IgD-negative memory B cell (primary cell): Measurements from ENCODE around the gene FCRL4. TPM values are rescaled to one million over a fixed set of nuclear protein-coding genes. Genes with fewer than 3 reads are reported as not detected.
A peak's percentile ranks its signal among the peaks of the same experiment; 100 is the strongest.

Experiments
- H3K27ac Mint-ChIP-seq, 3 donors: one replicate each; pipeline ENCODE4 v1.8.0; 2020 to 2022; ENCODE audit warnings: mild to moderate bottlenecking in 3 of 3, mixed read lengths in 3 of 3, moderate library complexity in 1 of 3
- H3K27me3 Mint-ChIP-seq: one replicate; pipeline ENCODE4 v1.8.0; 2021; ENCODE audit warnings: mixed read lengths
- H3K36me3 Mint-ChIP-seq: one replicate; pipeline ENCODE4 v1.8.0; 2020; ENCODE audit warnings: mild to moderate bottlenecking, mixed read lengths
- H3K4me1 Mint-ChIP-seq, 3 donors: one replicate each; pipeline ENCODE4 v1.8.0; 2020 to 2022; ENCODE audit warnings: mixed read lengths in 3 of 3, mild to moderate bottlenecking in 1 of 3
- H3K4me3 Mint-ChIP-seq, 4 donors: one replicate each; pipeline ENCODE4 v1.8.0; 2020 to 2022; ENCODE audit warnings: mild to moderate bottlenecking in 4 of 4, mixed read lengths in 4 of 4, moderate library complexity in 3 of 4
- H3K9me3 Mint-ChIP-seq, 3 donors: one replicate each; pipeline ENCODE4 v1.8.0; 2020 to 2021; ENCODE audit warnings: mixed read lengths in 3 of 3, mild to moderate bottlenecking in 1 of 3
- polyA plus RNA-seq: library from polyadenylated mRNA; unstranded; fragments of 300-500 nt; fragmentation: Illumina TruSeq; gene quantifications from one replicate; pipeline ENCODE4 v1.2.3, GENCODE V29; 2021

Gene FCRL4
- 0.06 TPM for polyA plus RNA-seq

DNA sequence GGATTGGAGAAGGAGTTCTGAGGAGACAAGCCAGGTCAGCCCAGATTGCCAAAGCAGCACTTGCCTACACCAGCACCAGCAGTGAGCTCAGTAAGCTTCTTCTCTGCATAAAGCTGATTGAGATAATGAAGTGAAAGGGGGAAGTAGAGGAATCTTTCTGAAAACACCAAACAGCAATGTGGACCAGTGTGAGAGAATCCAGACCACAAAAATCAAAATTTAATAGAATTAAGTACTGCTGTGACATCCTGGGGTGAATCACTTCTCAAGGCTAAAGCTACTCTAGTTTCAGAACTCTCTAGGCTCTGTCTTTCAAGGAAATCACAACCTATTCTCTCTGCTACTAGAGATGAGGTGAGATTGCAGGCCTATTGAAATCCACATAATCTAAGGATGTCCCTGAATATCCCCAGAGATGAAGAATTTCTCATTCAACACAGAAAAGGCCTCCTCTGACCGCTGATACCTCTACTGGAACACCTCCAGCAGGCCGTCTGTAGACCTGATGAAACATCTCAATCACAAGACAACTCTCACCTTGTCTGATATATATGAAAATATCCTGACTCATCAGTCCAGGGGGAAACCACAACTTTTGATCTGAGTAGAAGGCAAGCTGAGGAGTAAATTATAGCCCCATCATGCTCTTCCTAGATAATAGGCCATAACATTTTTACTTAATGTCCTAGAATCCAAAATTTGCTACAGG lies at the start of gene FCRL4:
Gene FCRL4 (minus strand): TSS at position 127 of the 709 bp plus-strand sequence. CDS start 141 bp downstream, outside the sequence.
- peaks cover 24 to 34% (median 29%) of the 10 kb centered on the region in 3 donors for H3K4me1 Mint-ChIP-seq

DNA sequence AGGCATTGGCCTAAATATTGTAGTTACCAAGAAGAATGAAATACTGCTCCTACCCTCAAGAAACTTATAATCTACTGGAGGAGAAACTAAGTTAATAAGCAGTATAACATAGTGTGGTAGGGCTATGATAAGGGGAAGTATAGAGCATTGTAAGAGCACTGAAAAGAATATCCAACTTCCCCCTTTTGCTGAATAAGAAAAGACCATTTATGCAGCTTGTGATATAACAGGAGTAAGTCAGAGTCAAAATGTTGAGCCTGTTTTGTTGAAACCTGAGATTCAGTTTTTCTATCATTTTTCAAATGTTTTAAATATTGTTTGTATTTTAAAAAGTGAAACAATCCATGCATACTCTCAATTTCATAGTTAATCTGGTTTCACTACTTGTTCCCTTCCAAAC lies 48.3 kb upstream of the FCRL4 start:
- Mint-ChIP-seq H3K9me3 (no peaks in the 10 kb centered on the region), H3K4me3 (peak overlapping the region in 1 of 4 donors; percentile 20), H3K27ac (no peak overlapping the region), H3K27me3 (peaks cover 1% of the 10 kb centered on the region), H3K36me3 (peaks cover 1% of the 10 kb centered on the region), H3K4me1 (peaks cover 5 to 11% (median 6%) of the 10 kb centered on the region in 3 donors)

More for the DNA sequence above, at the start of gene FCRL4:
- Mint-ChIP-seq H3K4me3 (peak within 1 kb of the TSS in 2 of 4 donors; percentile 31 to 71), H3K27me3 (peaks cover 19% of the 10 kb centered on the region), H3K27ac (no peak within 1 kb of the TSS), H3K9me3 (no peaks in the 10 kb centered on the region), H3K36me3 (no peaks in the 10 kb centered on the region)

DNA sequence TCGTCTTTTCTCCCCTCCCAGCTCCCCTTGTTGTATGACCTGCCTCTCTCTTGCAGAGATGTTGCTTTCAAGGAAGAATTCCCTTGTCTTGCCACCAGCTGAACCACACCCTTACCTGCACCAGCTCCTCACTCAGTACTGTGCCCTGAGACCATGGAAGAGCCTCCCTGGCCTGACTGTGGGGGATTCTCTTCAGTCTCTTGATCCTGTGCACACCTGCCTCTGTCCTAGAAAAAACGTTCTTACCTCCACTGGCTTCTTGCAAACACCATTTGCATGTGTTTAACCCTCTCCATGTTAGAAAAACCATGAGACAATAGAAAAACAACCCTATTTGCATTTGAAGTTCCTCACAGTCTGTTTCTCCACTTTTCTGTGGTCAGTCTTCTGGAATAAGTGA lies 43.3 kb upstream of the FCRL4 start:
- Mint-ChIP-seq H3K4me1 (peaks cover 4 to 18% (median 6%) of the 10 kb centered on the region in 3 donors), H3K4me3 (no peak overlapping the region), H3K9me3 (no peaks in the 10 kb centered on the region), H3K27ac (no peak overlapping the region), H3K27me3 (peaks cover 3% of the 10 kb centered on the region), H3K36me3 (peaks cover 3% of the 10 kb centered on the region)

DNA sequence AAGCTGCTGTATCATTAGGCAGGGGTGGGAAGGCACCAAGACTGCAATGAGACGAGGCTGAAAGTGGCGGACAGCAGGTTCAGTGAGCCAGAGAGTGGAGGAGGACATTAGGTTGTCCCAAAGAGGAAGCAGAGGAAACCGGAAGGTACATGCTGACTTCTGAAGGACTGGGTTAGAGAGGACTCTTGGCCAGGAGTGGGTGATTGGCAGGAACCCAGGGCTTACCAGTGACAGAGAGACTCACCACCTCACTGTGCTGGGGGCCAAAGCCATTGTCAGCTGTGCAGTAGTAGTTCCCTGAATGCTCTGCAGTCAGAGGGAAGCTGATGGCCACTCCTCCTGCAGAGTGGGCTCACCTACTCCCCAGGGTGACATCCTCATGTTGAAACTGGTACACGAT lies 41.9 kb upstream of the FCRL4 start:
- H3K9me3 Mint-ChIP-seq: no peaks in the 10 kb centered on the region
- peaks cover 2 to 8% (median 5%) of the 10 kb centered on the region in 3 donors for H3K4me1 Mint-ChIP-seq
- peaks cover 3% of the 10 kb centered on the region for H3K27me3 Mint-ChIP-seq
- H3K36me3 Mint-ChIP-seq: peaks cover 4% of the 10 kb centered on the region
- no peak overlapping the region for H3K27ac Mint-ChIP-seq
- H3K4me3 Mint-ChIP-seq: peak overlapping the region in 1 of 4 donors; percentile 19

DNA sequence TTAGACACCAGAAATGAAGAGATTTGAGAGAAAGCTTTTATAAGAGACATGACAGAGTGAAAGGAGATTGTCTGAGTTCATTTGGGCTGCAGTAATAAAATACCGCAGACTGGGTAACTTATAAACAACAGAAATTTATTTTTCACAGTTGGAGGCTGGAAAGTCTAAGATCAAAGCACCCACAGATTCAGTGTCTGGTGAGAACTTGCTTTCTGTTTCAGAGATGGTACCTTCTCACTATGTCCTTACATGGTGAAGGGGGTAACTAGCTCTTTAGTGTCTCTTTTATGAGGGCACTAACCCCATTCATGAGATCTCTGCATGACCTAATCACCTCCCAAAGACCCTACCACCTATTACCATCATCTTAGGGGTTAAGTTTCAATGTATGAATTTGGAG lies 30.9 kb upstream of the FCRL4 start:
- peaks cover 6 to 16% (median 9%) of the 10 kb centered on the region in 3 donors for H3K4me1 Mint-ChIP-seq
- H3K4me3 Mint-ChIP-seq: no peak overlapping the region
- peaks cover 0 to 3% (median 0%) of the 10 kb centered on the region in 3 donors for H3K9me3 Mint-ChIP-seq
- H3K36me3 Mint-ChIP-seq: peaks cover 1% of the 10 kb centered on the region
- H3K27me3 Mint-ChIP-seq: no peaks in the 10 kb centered on the region
- peak overlapping the region in 1 of 3 donors; percentile 1 for H3K27ac Mint-ChIP-seq

DNA sequence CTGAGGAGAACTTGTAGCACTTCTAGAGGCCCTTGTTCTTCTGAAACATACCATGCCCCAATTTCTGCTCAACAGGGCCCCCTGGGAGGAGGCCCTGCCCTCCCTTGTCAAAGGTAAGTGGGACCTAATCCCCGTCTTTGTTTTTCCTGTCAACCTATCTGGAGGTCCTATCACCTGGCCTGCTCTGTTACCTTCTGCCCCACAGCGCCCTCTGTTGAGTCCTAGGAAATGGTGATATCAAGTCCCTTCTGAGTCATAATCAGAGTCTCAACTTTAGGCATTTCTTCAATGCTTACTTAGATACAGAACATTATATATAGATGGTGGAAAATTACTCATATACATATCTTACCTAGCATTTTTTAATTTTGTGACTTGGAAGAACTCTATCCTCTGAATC lies 28.2 kb upstream of the FCRL4 start:
- H3K4me1 Mint-ChIP-seq: peaks cover 4 to 12% (median 8%) of the 10 kb centered on the region in 3 donors
- H3K27me3 Mint-ChIP-seq: no peaks in the 10 kb centered on the region
- H3K4me3 Mint-ChIP-seq: no peak overlapping the region
- no peaks in the 10 kb centered on the region for H3K9me3 Mint-ChIP-seq
- H3K27ac Mint-ChIP-seq: no peak overlapping the region
- peaks cover 1% of the 10 kb centered on the region for H3K36me3 Mint-ChIP-seq

DNA sequence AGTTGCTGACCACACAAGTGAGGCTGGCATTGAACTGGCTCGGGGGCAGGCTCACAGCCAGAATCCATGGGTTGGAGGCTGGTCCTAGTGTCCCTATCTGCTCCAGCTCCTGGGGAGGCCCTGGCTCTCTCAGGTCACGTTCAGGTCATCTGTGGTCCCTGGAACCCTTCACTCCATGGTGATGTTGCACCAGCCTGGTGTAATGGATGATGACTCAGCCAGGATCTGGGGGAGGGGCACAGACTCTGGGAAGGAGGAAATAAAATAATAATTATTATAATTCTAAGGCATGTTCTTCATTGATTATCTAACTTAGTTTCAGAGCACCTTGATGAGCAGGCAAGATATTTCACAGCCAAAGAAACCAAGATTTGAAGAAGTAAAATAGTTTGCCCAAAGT lies 26.6 kb upstream of the FCRL4 start:
- Mint-ChIP-seq H3K27me3 (no peaks in the 10 kb centered on the region), H3K4me3 (no peak overlapping the region), H3K27ac (no peak overlapping the region), H3K9me3 (no peaks in the 10 kb centered on the region), H3K4me1 (peaks cover 4 to 8% (median 7%) of the 10 kb centered on the region in 3 donors), H3K36me3 (peaks cover 1% of the 10 kb centered on the region)

DNA sequence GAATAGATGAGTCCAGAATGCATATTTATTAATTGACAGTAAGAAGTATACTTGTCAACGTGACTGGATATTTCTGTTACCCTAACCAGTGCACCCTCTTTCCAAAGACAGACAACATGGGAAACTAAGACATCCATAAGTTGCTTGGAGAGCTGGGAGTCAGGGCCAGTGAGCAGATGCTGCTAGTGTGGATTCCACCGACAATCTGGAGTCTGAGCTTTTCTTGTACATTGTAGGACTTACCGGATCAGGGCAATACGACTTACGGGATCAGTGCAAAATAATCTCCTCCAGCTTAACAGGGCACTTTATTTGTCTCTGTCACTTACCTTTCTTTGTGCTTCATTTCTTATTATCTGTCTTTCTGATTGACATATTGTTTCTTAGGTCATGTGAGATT lies 24.6 kb upstream of the FCRL4 start:
- Mint-ChIP-seq H3K4me3 (no peak overlapping the region), H3K4me1 (peaks cover 4 to 8% (median 7%) of the 10 kb centered on the region in 3 donors), H3K27ac (no peak overlapping the region), H3K9me3 (no peaks in the 10 kb centered on the region), H3K27me3 (no peaks in the 10 kb centered on the region), H3K36me3 (peaks cover 1% of the 10 kb centered on the region)

DNA sequence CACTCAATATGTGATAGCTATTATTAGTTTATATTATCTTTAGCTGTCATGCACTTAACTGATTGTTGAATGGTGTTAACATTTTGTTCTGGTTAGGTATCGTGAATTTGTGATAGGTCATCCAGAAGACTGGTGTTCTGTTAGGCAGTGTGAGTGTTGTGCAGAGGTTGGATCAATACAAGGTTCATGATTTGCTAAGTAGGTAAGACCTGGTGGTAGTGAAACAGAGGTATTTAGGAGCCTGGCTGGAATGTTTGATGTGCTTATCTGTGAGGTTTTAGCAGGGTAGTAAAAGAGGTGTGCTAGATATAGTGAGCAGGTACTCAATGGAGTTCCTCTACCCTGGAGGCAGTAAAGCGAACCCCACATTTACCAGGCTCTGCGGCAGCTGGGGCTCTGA lies 20.3 kb upstream of the FCRL4 start:
- Mint-ChIP-seq H3K4me1 (peaks cover 0 to 1% (median 0%) of the 10 kb centered on the region in 3 donors), H3K36me3 (no peaks in the 10 kb centered on the region), H3K9me3 (no peaks in the 10 kb centered on the region), H3K27ac (no peak overlapping the region), H3K27me3 (no peaks in the 10 kb centered on the region), H3K4me3 (no peak overlapping the region)

DNA sequence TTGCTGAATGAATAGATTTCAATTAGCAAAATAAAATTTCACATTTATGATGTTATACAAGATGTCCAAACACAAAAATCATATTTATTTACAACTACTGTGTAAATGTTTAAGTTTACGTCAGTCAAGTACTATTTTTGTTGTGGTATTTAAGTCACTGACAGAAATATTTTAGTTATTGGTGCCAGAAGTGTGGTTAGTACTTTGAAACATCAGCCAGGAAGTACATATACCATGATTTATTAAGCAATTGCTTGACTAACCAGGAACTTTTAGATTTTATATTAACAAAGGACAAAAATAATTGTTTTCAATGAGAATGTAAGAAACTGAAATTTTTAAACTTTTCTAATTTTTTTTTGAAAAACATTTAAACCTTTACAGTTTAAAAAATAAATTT lies 2.4 kb upstream of the FCRL4 start:
- peaks cover 19% of the 10 kb centered on the region for H3K27me3 Mint-ChIP-seq
- no peaks in the 10 kb centered on the region for H3K36me3 Mint-ChIP-seq
- H3K9me3 Mint-ChIP-seq: no peaks in the 10 kb centered on the region
- H3K27ac Mint-ChIP-seq: no peak overlapping the region
- peaks cover 22 to 32% (median 26%) of the 10 kb centered on the region in 3 donors for H3K4me1 Mint-ChIP-seq
- H3K4me3 Mint-ChIP-seq: no peak overlapping the region

DNA sequence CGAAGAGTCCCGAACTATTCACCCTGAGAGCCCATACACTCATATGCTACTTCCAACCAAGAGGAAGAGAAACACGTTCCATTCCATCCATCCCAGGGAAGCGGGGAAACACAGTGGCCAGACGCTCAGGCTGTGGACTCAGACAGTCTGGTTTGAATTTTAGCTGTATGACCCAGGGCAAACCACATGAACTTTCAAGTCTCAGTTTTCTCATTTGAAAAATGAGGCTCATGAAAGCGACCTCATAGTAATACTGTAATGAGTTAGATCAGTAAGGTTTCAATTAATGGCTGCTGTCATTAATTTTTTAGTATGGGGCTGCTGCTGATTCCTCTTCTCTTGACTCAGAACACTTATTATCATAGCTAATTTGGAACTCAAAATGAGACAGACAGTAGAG lies 1.5 kb downstream of the FCRL4 start:
- peaks cover 0 to 3% (median 0%) of the 10 kb centered on the region in 3 donors for H3K9me3 Mint-ChIP-seq
- peak overlapping the region in 2 of 4 donors; percentile 41 to 79 for H3K4me3 Mint-ChIP-seq
- no peaks in the 10 kb centered on the region for H3K36me3 Mint-ChIP-seq
- H3K27me3 Mint-ChIP-seq: peaks cover 17% of the 10 kb centered on the region
- H3K27ac Mint-ChIP-seq: no peak overlapping the region
- peaks cover 24 to 34% (median 31%) of the 10 kb centered on the region in 3 donors for H3K4me1 Mint-ChIP-seq

DNA sequence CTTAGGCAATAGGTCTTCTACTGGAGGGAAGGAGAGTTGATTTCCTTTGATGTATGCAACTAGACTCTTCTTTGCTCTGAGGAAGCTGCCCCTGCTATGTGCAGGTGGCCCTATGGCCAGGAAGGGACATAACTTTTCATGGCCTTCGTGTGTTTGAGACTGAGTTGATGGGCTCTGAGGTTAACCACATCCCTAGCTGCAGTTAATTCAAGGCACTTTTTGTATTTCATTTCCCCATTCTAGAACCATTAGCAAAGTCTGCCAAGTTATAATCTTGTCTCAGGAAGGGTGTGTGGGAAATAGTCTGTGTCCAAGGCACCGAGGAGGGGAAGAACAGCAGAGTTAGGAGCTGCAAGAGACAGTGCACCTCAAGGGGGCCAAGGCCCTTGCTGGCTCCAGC lies 2.5 kb downstream of the FCRL4 start:
- H3K4me1 Mint-ChIP-seq: peaks cover 24 to 34% (median 31%) of the 10 kb centered on the region in 3 donors
- peak overlapping the region in 1 of 3 donors; percentile 88 for H3K27ac Mint-ChIP-seq
- peaks cover 0 to 3% (median 0%) of the 10 kb centered on the region in 3 donors for H3K9me3 Mint-ChIP-seq
- H3K27me3 Mint-ChIP-seq: peaks cover 11% of the 10 kb centered on the region
- H3K4me3 Mint-ChIP-seq: peak overlapping the region in 2 of 4 donors; percentile 74 to 79
- no peaks in the 10 kb centered on the region for H3K36me3 Mint-ChIP-seq

DNA sequence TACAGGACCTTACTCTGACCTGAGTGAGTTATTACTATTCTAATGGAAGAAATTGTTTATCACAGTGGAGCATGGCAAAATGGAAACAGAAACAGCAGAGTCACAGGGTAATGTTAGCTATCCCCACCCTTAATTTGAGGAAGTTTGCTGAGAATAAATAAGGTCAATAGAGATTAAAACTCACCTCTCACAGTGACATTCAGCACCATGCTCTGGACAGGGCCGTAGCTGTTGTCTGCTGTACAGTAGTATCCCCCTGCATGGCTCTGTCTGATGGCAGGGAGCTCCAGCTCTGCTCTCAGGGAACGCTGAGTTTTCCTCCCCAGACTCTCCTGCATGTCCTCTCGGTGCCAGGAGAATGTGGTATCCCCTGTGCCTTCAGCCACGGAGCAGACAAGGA lies 11.9 kb downstream of the FCRL4 start:
- peak overlapping the region in 2 of 4 donors; percentile 69 to 76 for H3K4me3 Mint-ChIP-seq
- peaks cover 0 to 2% (median 0%) of the 10 kb centered on the region in 3 donors for H3K9me3 Mint-ChIP-seq
- no peaks in the 10 kb centered on the region for H3K27me3 Mint-ChIP-seq
- no peaks in the 10 kb centered on the region for H3K36me3 Mint-ChIP-seq
- peak overlapping the region in 2 of 3 donors; percentile 4 to 29 for H3K27ac Mint-ChIP-seq
- H3K4me1 Mint-ChIP-seq: peaks cover 36 to 39% (median 38%) of the 10 kb centered on the region in 3 donors

DNA sequence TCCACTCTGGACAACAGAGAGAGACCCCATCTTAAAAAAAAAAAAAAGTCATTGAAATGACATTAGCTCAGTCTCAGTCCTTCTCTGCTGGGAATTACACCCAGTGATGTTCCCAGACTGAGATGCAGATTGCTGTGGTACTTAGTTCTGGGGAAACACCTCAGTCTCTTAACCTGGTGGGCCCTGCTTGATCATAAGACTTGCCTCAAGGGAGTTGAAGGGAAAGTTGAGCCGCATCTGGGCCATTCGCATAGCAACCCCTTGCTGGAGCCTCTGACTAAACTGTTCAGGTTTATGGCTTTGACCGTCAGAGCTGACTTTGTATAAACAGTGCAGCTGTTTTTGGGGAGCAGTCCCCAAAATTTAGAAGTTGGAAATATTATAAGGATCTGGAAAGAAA lies 13.4 kb downstream of the FCRL4 start:
- H3K4me1 Mint-ChIP-seq: peaks cover 46 to 49% (median 46%) of the 10 kb centered on the region in 3 donors
- no peaks in the 10 kb centered on the region for H3K36me3 Mint-ChIP-seq
- H3K9me3 Mint-ChIP-seq: peaks cover 0 to 2% (median 0%) of the 10 kb centered on the region in 3 donors
- H3K4me3 Mint-ChIP-seq: peak overlapping the region in 2 of 4 donors; percentile 3 to 67
- peak overlapping the region in 1 of 3 donors; percentile 71 for H3K27ac Mint-ChIP-seq
- H3K27me3 Mint-ChIP-seq: no peaks in the 10 kb centered on the region

DNA sequence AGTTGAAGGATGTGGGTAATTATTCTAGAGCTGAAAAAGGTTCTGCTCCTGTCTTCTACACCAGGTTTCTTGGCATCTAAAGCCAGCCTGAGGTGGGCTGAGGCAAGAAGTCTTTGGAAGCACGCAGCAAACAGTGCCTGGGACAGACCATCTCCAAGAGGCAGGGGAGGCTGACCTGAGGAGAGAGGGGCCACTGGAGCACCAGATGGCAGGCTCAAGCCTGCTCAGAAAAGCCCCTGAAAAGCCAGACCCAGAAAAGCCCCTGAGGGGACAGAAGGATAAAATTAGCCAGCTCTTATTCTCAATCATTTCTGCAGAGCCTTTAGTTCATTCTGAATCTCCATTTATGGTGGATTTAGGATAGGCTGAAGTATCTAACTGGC lies 17.1 kb downstream of the FCRL4 start:
- peak overlapping the region in 1 of 4 donors; percentile 89 for H3K4me3 Mint-ChIP-seq

More for the DNA sequence above, 17.1 kb downstream of the FCRL4 start:
- Mint-ChIP-seq H3K4me1 (peaks cover 46 to 47% (median 46%) of the 10 kb centered on the region in 3 donors), H3K9me3 (peaks cover 0 to 2% (median 0%) of the 10 kb centered on the region in 3 donors), H3K27me3 (no peaks in the 10 kb centered on the region), H3K36me3 (no peaks in the 10 kb centered on the region), H3K27ac (no peak overlapping the region)
